HepG2 (cell line): ENCODE results near the gene PRKN.

Experiments
- CTCF ChIP-seq: sonication (generic); formaldehyde crosslinking; IDR thresholded peaks from 2 replicates; pipeline ENCODE4 v1.5.0; 2020; ENCODE audit warnings: mild to moderate bottlenecking, missing genetic modification reagents, moderate library complexity
- ESRRA ChIP-seq: sonication (generic); formaldehyde crosslinking; IDR thresholded peaks from 2 replicates; pipeline ENCODE4 v1.5.1; 2020; ENCODE audit warnings: mild to moderate bottlenecking, low read depth, missing genetic modification reagents
- GTF2F1 ChIP-seq: fragments of 150-350 bp; IDR thresholded peaks from 2 replicates; pipeline ENCODE4 v1.6.1; 2014; ENCODE audit warnings: low read length
- KAT2B ChIP-seq: fragments of 150-350 bp; IDR thresholded peaks from 2 replicates; pipeline ENCODE4 v1.6.1; 2014; ENCODE audit warnings: low read depth, low read length, borderline replicate concordance
- MYNN ChIP-seq: sonication (generic); formaldehyde crosslinking; IDR thresholded peaks from 2 replicates; pipeline ENCODE4 v1.4.0; 2020; ENCODE audit warnings: mild to moderate bottlenecking, low read depth, missing genetic modification reagents
- PAX8 ChIP-seq: sonication (generic); formaldehyde crosslinking; IDR thresholded peaks from 2 replicates; pipeline ENCODE4 v1.8.0; 2022; ENCODE audit warnings: mild to moderate bottlenecking, missing genetic modification reagents, borderline replicate concordance
- POLR2A ChIP-seq, 2 experiments: IDR thresholded peaks; 2 replicates each; pipeline ENCODE4 v1.6.1; 2011; ENCODE audit warnings: low read depth in 2 of 2, low read length in 2 of 2, mild to moderate bottlenecking in 1 of 2, moderate library complexity in 1 of 2; ENCODE audit not compliant: insufficient read depth in 1 of 2
- SUZ12 ChIP-seq: fragments of 150-350 bp; IDR thresholded peaks from 2 replicates; pipeline ENCODE4 v1.6.1; 2014; ENCODE audit warnings: low read depth, low read length
- TRIM24 ChIP-seq: sonication (generic); formaldehyde crosslinking; IDR thresholded peaks from 2 replicates; pipeline ENCODE4 v1.8.0; 2022; ENCODE audit warnings: mild to moderate bottlenecking, missing genetic modification reagents
- ZBTB26 ChIP-seq: IDR thresholded peaks from 2 replicates; pipeline ENCODE4 v1.6.1; 2016; ENCODE audit warnings: missing compliant biosample characterization, missing genetic modification reagents, borderline replicate concordance
- ZBTB43 ChIP-seq: sonication (generic); formaldehyde crosslinking; conservative IDR thresholded peaks from 2 replicates; pipeline ENCODE4 v1.4.0; 2020; ENCODE audit warnings: missing genetic modification reagents
- ZNF597 ChIP-seq: sonication (generic); formaldehyde crosslinking; IDR thresholded peaks from 2 replicates; pipeline ENCODE4 v1.5.0; 2020; ENCODE audit warnings: missing genetic modification reagents

- TF ChIP-seq CTCF (CRISPR knock-in tag) (no peak), KAT2B (no peak), MYNN (no peak), ZBTB26 (CRISPR knock-in tag) (no peak), GTF2F1 (no peak), ESRRA (CRISPR knock-in tag) (no peak), SUZ12 (no peak), POLR2A (IDR thresholded peaks at IDR 0.05; ENCODE audit: insufficient read depth in 1 of 2, low read depth in 2 of 2, low read length in 2 of 2) (no peak), ZBTB43 (CRISPR knock-in tag) (no peak), TRIM24 (no peak), ZNF597 (CRISPR knock-in tag) (no peak), PAX8 (no peak)
Measured at GRCh38 chr6:161772176-161772575, 955.4 kb downstream of the PRKN start.
